HCT116 (cell line): ENCODE measurements around the gene CTTN.

Source experiments
- EZH2 ChIP-seq: fragments of 200-600 bp; sonication (generic); IDR thresholded peaks from 2 replicates; pipeline ENCODE4 v1.6.1; 2017; ENCODE audit warnings: antibody characterized with exemption, mixed run types
- SP1 ChIP-seq: IDR thresholded peaks from 2 replicates; pipeline ENCODE4 v1.6.1; 2012; ENCODE audit warnings: low read depth
- SRF ChIP-seq: IDR thresholded peaks from 2 replicates; pipeline ENCODE4 v1.6.1; 2012; ENCODE audit warnings: low read depth
- TF ChIP-seq, protein P1 (sequence below): IDR thresholded peaks from 2 replicates; pipeline ENCODE4 v1.6.1; 2012; ENCODE audit warnings: low read depth
- TF ChIP-seq, protein P2 (sequence below), 3 experiments: fragments of 200-600 bp in 1 of 3; sonication (generic) in 1 of 3; IDR thresholded peaks in 2 of 3; conservative IDR thresholded peaks in 1 of 3; 2 replicates each; pipeline ENCODE4 v1.5.1; 2012 to 2017; ENCODE audit warnings: low read depth in 2 of 3, low read length in 2 of 3, antibody characterized with exemption in 1 of 3, borderline replicate concordance in 1 of 3, control low read depth in 1 of 3, mild to moderate bottlenecking in 1 of 3, mixed read lengths in 1 of 3, mixed run types in 1 of 3, moderate library complexity in 1 of 3; ENCODE audit not compliant: insufficient read depth in 1 of 3
- TF ChIP-seq, protein P3 (sequence below): IDR thresholded peaks from 2 replicates; pipeline ENCODE4 v1.6.1; 2012

DNA sequence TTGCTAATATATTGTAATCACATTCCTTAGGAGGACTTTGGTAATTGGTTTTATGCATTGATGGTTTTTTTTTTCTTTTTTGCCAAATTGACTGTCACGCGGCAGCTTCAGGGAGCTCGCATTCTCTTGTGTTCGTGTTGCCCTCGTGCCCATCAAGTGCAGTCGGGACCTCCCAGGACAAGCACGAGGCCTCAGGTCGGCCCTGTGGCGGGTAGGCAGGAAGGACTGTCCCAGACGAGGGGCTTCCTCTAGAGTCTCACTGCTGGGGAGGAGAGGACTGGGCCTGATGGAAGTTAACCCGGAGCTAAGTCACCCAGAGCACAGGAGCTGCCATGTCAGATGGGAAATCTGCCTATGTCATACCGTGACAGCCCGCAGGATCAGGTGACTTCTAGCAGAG lies 37.0 kb downstream of the CTTN start:
- no peak for TF ChIP-seq SP1
- TF ChIP-seq SRF = no peak
- TF ChIP-seq, protein P1, sequence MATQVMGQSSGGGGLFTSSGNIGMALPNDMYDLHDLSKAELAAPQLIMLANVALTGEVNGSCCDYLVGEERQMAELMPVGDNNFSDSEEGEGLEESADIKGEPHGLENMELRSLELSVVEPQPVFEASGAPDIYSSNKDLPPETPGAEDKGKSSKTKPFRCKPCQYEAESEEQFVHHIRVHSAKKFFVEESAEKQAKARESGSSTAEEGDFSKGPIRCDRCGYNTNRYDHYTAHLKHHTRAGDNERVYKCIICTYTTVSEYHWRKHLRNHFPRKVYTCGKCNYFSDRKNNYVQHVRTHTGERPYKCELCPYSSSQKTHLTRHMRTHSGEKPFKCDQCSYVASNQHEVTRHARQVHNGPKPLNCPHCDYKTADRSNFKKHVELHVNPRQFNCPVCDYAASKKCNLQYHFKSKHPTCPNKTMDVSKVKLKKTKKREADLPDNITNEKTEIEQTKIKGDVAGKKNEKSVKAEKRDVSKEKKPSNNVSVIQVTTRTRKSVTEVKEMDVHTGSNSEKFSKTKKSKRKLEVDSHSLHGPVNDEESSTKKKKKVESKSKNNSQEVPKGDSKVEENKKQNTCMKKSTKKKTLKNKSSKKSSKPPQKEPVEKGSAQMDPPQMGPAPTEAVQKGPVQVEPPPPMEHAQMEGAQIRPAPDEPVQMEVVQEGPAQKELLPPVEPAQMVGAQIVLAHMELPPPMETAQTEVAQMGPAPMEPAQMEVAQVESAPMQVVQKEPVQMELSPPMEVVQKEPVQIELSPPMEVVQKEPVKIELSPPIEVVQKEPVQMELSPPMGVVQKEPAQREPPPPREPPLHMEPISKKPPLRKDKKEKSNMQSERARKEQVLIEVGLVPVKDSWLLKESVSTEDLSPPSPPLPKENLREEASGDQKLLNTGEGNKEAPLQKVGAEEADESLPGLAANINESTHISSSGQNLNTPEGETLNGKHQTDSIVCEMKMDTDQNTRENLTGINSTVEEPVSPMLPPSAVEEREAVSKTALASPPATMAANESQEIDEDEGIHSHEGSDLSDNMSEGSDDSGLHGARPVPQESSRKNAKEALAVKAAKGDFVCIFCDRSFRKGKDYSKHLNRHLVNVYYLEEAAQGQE = no peak
- TF ChIP-seq EZH2 = no peak
- TF ChIP-seq, protein P2, sequence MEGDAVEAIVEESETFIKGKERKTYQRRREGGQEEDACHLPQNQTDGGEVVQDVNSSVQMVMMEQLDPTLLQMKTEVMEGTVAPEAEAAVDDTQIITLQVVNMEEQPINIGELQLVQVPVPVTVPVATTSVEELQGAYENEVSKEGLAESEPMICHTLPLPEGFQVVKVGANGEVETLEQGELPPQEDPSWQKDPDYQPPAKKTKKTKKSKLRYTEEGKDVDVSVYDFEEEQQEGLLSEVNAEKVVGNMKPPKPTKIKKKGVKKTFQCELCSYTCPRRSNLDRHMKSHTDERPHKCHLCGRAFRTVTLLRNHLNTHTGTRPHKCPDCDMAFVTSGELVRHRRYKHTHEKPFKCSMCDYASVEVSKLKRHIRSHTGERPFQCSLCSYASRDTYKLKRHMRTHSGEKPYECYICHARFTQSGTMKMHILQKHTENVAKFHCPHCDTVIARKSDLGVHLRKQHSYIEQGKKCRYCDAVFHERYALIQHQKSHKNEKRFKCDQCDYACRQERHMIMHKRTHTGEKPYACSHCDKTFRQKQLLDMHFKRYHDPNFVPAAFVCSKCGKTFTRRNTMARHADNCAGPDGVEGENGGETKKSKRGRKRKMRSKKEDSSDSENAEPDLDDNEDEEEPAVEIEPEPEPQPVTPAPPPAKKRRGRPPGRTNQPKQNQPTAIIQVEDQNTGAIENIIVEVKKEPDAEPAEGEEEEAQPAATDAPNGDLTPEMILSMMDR (IDR thresholded peaks at IDR 0.05 in 2 of 3, conservative IDR thresholded peaks at IDR 0.05 in 1 of 3; ENCODE audit: borderline replicate concordance in 1 of 3, insufficient read depth in 1 of 3, low read depth in 2 of 3, low read length in 2 of 3) = no peak
- TF ChIP-seq, protein P3, sequence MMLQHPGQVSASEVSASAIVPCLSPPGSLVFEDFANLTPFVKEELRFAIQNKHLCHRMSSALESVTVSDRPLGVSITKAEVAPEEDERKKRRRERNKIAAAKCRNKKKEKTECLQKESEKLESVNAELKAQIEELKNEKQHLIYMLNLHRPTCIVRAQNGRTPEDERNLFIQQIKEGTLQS = no peak
